ENCODE data around the gene UBAC1. TPM values are rescaled to one million over a fixed set of nuclear protein-coding genes. Genes with fewer than 3 reads are reported as not detected.

Gene UBAC1
- total and polyA plus RNA-seq, 2 donors = 42.3 to 73.6 TPM

GRCh38 chr9:135990468-135991429 lies 29.6 kb upstream of the UBAC1 start:
- no peak overlapping the region for H3K4me3 ChIP-seq (ENCODE audit: low read length in 2 of 2)
- no peaks in the 10 kb centered on the region for H3K9me3 ChIP-seq (ENCODE audit: control insufficient read depth in 2 of 2, insufficient read depth in 1 of 2, low read length in 1 of 2)
- peaks cover 0 to 20% of the 10 kb centered on the region in 2 donors for H3K4me1 ChIP-seq (ENCODE audit: control insufficient read depth in 2 of 2, insufficient read depth in 2 of 2, low read length in 2 of 2)
- peaks cover 8 to 51% of the 10 kb centered on the region in 2 donors for H3K27me3 ChIP-seq (ENCODE audit: control insufficient read depth in 2 of 2, insufficient read depth in 1 of 2, low read length in 1 of 2)
- DNase-seq (ENCODE audit: low read depth in 6 of 9, low spot score in 9 of 9) = peak in 5 of 9 donors; percentile 28 to 50 (median 48)
- H3K27ac ChIP-seq (ENCODE audit: low read depth in 1 of 2, low read length in 1 of 2) = no peak overlapping the region
- H3K36me3 ChIP-seq (ENCODE audit: control insufficient read depth in 2 of 2, insufficient read depth in 2 of 2, low read length in 1 of 2) = no peaks in the 10 kb centered on the region
- 36% methylated on average over 21 of the region's 21 CpGs for WGBS

- peaks cover 0 to 20% of the 10 kb centered on the region in 2 donors for H3K4me1 ChIP-seq (ENCODE audit: control insufficient read depth in 2 of 2, insufficient read depth in 2 of 2, low read length in 2 of 2)
- no peak for DNase-seq (ENCODE audit: low read depth in 6 of 9, low spot score in 9 of 9)
- H3K4me3 ChIP-seq (ENCODE audit: low read length in 2 of 2) = no peak overlapping the region
- no peak overlapping the region for H3K27ac ChIP-seq (ENCODE audit: low read depth in 1 of 2, low read length in 1 of 2)
- WGBS = 49% methylated on average over 36 of the region's 36 CpGs
- no peaks in the 10 kb centered on the region for H3K9me3 ChIP-seq (ENCODE audit: control insufficient read depth in 2 of 2, insufficient read depth in 1 of 2, low read length in 1 of 2)
- H3K27me3 ChIP-seq (ENCODE audit: control insufficient read depth in 2 of 2, insufficient read depth in 1 of 2, low read length in 1 of 2) = peaks cover 8 to 51% of the 10 kb centered on the region in 2 donors
- H3K36me3 ChIP-seq (ENCODE audit: control insufficient read depth in 2 of 2, insufficient read depth in 2 of 2, low read length in 1 of 2) = no peaks in the 10 kb centered on the region
These were observed 28.7 kb upstream of the UBAC1 start for GRCh38 chr9:135989722-135990467.

GRCh38 chr9:135989157-135989556 lies 28.0 kb upstream of the UBAC1 start:
- H3K4me1 ChIP-seq (ENCODE audit: control insufficient read depth in 2 of 2, insufficient read depth in 2 of 2, low read length in 2 of 2) = peaks cover 0 to 20% of the 10 kb centered on the region in 2 donors
- H3K4me3 ChIP-seq (ENCODE audit: low read length in 2 of 2) = no peak overlapping the region
- no peaks in the 10 kb centered on the region for H3K36me3 ChIP-seq (ENCODE audit: control insufficient read depth in 2 of 2, insufficient read depth in 2 of 2, low read length in 1 of 2)
- no peaks in the 10 kb centered on the region for H3K9me3 ChIP-seq (ENCODE audit: control insufficient read depth in 2 of 2, insufficient read depth in 1 of 2, low read length in 1 of 2)
- H3K27me3 ChIP-seq (ENCODE audit: control insufficient read depth in 2 of 2, insufficient read depth in 1 of 2, low read length in 1 of 2) = peaks cover 7 to 54% of the 10 kb centered on the region in 2 donors
- no peak overlapping the region for H3K27ac ChIP-seq (ENCODE audit: low read depth in 1 of 2, low read length in 1 of 2)
- 95% methylated on average over 8 of the region's 8 CpGs for WGBS
- DNase-seq (ENCODE audit: low read depth in 6 of 9, low spot score in 9 of 9) = no peak

- H3K9me3 ChIP-seq (ENCODE audit: control insufficient read depth in 2 of 2, insufficient read depth in 1 of 2, low read length in 1 of 2) = no peaks in the 10 kb centered on the region
- peaks cover 0 to 20% of the 10 kb centered on the region in 2 donors for H3K4me1 ChIP-seq (ENCODE audit: control insufficient read depth in 2 of 2, insufficient read depth in 2 of 2, low read length in 2 of 2)
- no peaks in the 10 kb centered on the region for H3K36me3 ChIP-seq (ENCODE audit: control insufficient read depth in 2 of 2, insufficient read depth in 2 of 2, low read length in 1 of 2)
- no peak for DNase-seq (ENCODE audit: low read depth in 6 of 9, low spot score in 9 of 9)
- H3K4me3 ChIP-seq (ENCODE audit: low read length in 2 of 2) = no peak overlapping the region
- H3K27me3 ChIP-seq (ENCODE audit: control insufficient read depth in 2 of 2, insufficient read depth in 1 of 2, low read length in 1 of 2) = peaks cover 6 to 54% of the 10 kb centered on the region in 2 donors
- H3K27ac ChIP-seq (ENCODE audit: low read depth in 1 of 2, low read length in 1 of 2) = no peak overlapping the region
- WGBS = 97% methylated on average over 17 of the region's 17 CpGs
These were observed 27.3 kb upstream of the UBAC1 start for GRCh38 chr9:135988493-135988892.

GRCh38 chr9:135987838-135988404 lies 26.7 kb upstream of the UBAC1 start:
- H3K27me3 ChIP-seq (ENCODE audit: control insufficient read depth in 2 of 2, insufficient read depth in 1 of 2, low read length in 1 of 2) = peaks cover 6 to 48% of the 10 kb centered on the region in 2 donors
- no peak overlapping the region for H3K27ac ChIP-seq (ENCODE audit: low read depth in 1 of 2, low read length in 1 of 2)
- H3K4me3 ChIP-seq (ENCODE audit: low read length in 2 of 2) = no peak overlapping the region
- H3K4me1 ChIP-seq (ENCODE audit: control insufficient read depth in 2 of 2, insufficient read depth in 2 of 2, low read length in 2 of 2) = peaks cover 0 to 14% of the 10 kb centered on the region in 2 donors
- 97% methylated on average over 16 of the region's 16 CpGs for WGBS
- H3K36me3 ChIP-seq (ENCODE audit: control insufficient read depth in 2 of 2, insufficient read depth in 2 of 2, low read length in 1 of 2) = no peaks in the 10 kb centered on the region
- DNase-seq (ENCODE audit: low read depth in 6 of 9, low spot score in 9 of 9) = no peak
- no peaks in the 10 kb centered on the region for H3K9me3 ChIP-seq (ENCODE audit: control insufficient read depth in 2 of 2, insufficient read depth in 1 of 2, low read length in 1 of 2)

GRCh38 chr9:135986605-135987004 lies 25.4 kb upstream of the UBAC1 start:
- WGBS = 93% methylated on average over 15 of the region's 15 CpGs
- Histone ChIP-seq H3K4me1 (ENCODE audit: control insufficient read depth in 2 of 2, insufficient read depth in 2 of 2, low read length in 2 of 2) (peaks cover 0 to 8% of the 10 kb centered on the region in 2 donors), H3K27ac (ENCODE audit: low read depth in 1 of 2, low read length in 1 of 2) (no peak overlapping the region), H3K36me3 (ENCODE audit: control insufficient read depth in 2 of 2, insufficient read depth in 2 of 2, low read length in 1 of 2) (no peaks in the 10 kb centered on the region), H3K27me3 (ENCODE audit: control insufficient read depth in 2 of 2, insufficient read depth in 1 of 2, low read length in 1 of 2) (peaks cover 2 to 36% of the 10 kb centered on the region in 2 donors), H3K9me3 (ENCODE audit: control insufficient read depth in 2 of 2, insufficient read depth in 1 of 2, low read length in 1 of 2) (no peaks in the 10 kb centered on the region), H3K4me3 (ENCODE audit: low read length in 2 of 2) (no peak overlapping the region)
- DNase-seq (ENCODE audit: low read depth in 6 of 9, low spot score in 9 of 9) = no peak

- Histone ChIP-seq H3K4me1 (ENCODE audit: control insufficient read depth in 2 of 2, insufficient read depth in 2 of 2, low read length in 2 of 2) (peaks cover 0 to 6% of the 10 kb centered on the region in 2 donors), H3K27me3 (ENCODE audit: control insufficient read depth in 2 of 2, insufficient read depth in 1 of 2, low read length in 1 of 2) (peaks cover 2 to 31% of the 10 kb centered on the region in 2 donors), H3K36me3 (ENCODE audit: control insufficient read depth in 2 of 2, insufficient read depth in 2 of 2, low read length in 1 of 2) (no peaks in the 10 kb centered on the region), H3K9me3 (ENCODE audit: control insufficient read depth in 2 of 2, insufficient read depth in 1 of 2, low read length in 1 of 2) (no peaks in the 10 kb centered on the region), H3K27ac (ENCODE audit: low read depth in 1 of 2, low read length in 1 of 2) (no peak overlapping the region), H3K4me3 (ENCODE audit: low read length in 2 of 2) (no peak overlapping the region)
- DNase-seq (ENCODE audit: low read depth in 6 of 9, low spot score in 9 of 9) = no peak
- 94% methylated on average over 21 of the region's 21 CpGs for WGBS
These were observed 24.7 kb upstream of the UBAC1 start for GRCh38 chr9:135985889-135986288.

GRCh38 chr9:135985459-135985774 lies 24.2 kb upstream of the UBAC1 start:
- H3K27me3 ChIP-seq (ENCODE audit: control insufficient read depth in 2 of 2, insufficient read depth in 1 of 2, low read length in 1 of 2) = peaks cover 2 to 29% of the 10 kb centered on the region in 2 donors
- H3K36me3 ChIP-seq (ENCODE audit: control insufficient read depth in 2 of 2, insufficient read depth in 2 of 2, low read length in 1 of 2) = no peaks in the 10 kb centered on the region
- peaks cover 0 to 5% of the 10 kb centered on the region in 2 donors for H3K4me1 ChIP-seq (ENCODE audit: control insufficient read depth in 2 of 2, insufficient read depth in 2 of 2, low read length in 2 of 2)
- no peak for DNase-seq (ENCODE audit: low read depth in 6 of 9, low spot score in 9 of 9)
- H3K27ac ChIP-seq (ENCODE audit: low read depth in 1 of 2, low read length in 1 of 2) = no peak overlapping the region
- H3K9me3 ChIP-seq (ENCODE audit: control insufficient read depth in 2 of 2, insufficient read depth in 1 of 2, low read length in 1 of 2) = no peaks in the 10 kb centered on the region
- H3K4me3 ChIP-seq (ENCODE audit: low read length in 2 of 2) = no peak overlapping the region
- 96% methylated on average over 14 of the region's 14 CpGs for WGBS

All from thymus (tissue), 11 donors.